Mucosa of descending colon (tissue), 3 donors: ENCODE data around the gene ESRP2. TPM values are rescaled to one million over a fixed set of nuclear protein-coding genes. Genes with fewer than 3 reads are reported as not detected.

Experiments
- ATAC-seq: fragments of 200-7000 bp; cut with Tn5 transposase; one replicate; pipeline ENCODE4 v1.9.1; 2020; ENCODE audit warnings: mild to moderate bottlenecking, moderate library complexity
- DNase-seq, 3 donors: peaks; one replicate each; pipeline ENCODE4 v3.0.0-alpha.2; 2020
- H3K36me3 ChIP-seq: fragments of 200-600 bp; one replicate; pipeline ENCODE4 v1.8.0; 2021; ENCODE audit warnings: low read depth, mild to moderate bottlenecking
- H3K4me1 ChIP-seq: fragments of 200-600 bp; one replicate; pipeline ENCODE4 v1.8.0; 2021; ENCODE audit warnings: low read depth, mild to moderate bottlenecking
- H3K4me3 ChIP-seq: fragments of 200-600 bp; one replicate; pipeline ENCODE4 v1.8.0; 2021; ENCODE audit warnings: mild to moderate bottlenecking
- H3K9me3 ChIP-seq: fragments of 200-600 bp; one replicate; pipeline ENCODE4 v1.8.0; 2021; ENCODE audit warnings: mild to moderate bottlenecking
- intact Hi-C, 2 donors: fragments of 100-400 bp; cut with DNase I in 1 of 2; cut with micrococcal nuclease in 1 of 2; formaldehyde crosslinking; loops; one replicate each; pipeline versions ENCODE4 v1.11.0 to v1.11.1; 2022; cut with DNase I, micrococcal nuclease
- total RNA-seq, 3 donors: library from RNA; stranded (reverse); fragmentation: NEBNext Ultra II Directional in 2 of 3; extraction: Animal tissue kit (Norgen Biotek cat#: 25700) in 2 of 3; gene quantifications; one replicate each; pipeline versions ENCODE4 v1.2.1 to v1.2.4, GENCODE V29; 2021 to 2023
- TF ChIP-seq, protein P1 (sequence below): fragments of 200-600 bp; IDR thresholded peaks from one replicate; pipeline ENCODE4 v1.8.0; 2022; ENCODE audit warnings: antibody characterized with exemption, mild to moderate bottlenecking
- donor health status: DM: no; HTN: no; CAD: no; lungs with moderate emphysema.
- donor health status: DM: no; HTN: no; CAD: no.
- donor health status: DM: no; HTN: yes; CAD: no.

The ESRP2 gene
- total RNA-seq, 3 donors from 2014 or later = 46.6 to 125 (median 94.5) TPM

- peaks cover 3% of the 10 kb centered on the region for H3K36me3 ChIP-seq
- TF ChIP-seq, protein P1, sequence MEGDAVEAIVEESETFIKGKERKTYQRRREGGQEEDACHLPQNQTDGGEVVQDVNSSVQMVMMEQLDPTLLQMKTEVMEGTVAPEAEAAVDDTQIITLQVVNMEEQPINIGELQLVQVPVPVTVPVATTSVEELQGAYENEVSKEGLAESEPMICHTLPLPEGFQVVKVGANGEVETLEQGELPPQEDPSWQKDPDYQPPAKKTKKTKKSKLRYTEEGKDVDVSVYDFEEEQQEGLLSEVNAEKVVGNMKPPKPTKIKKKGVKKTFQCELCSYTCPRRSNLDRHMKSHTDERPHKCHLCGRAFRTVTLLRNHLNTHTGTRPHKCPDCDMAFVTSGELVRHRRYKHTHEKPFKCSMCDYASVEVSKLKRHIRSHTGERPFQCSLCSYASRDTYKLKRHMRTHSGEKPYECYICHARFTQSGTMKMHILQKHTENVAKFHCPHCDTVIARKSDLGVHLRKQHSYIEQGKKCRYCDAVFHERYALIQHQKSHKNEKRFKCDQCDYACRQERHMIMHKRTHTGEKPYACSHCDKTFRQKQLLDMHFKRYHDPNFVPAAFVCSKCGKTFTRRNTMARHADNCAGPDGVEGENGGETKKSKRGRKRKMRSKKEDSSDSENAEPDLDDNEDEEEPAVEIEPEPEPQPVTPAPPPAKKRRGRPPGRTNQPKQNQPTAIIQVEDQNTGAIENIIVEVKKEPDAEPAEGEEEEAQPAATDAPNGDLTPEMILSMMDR = no peak
- no peaks in the 10 kb centered on the region for H3K9me3 ChIP-seq
- no peak overlapping the region for H3K4me3 ChIP-seq
- ATAC-seq (no peak), DNase-seq (peak in 2 of 3 donors; percentile 58 to 62)
- H3K4me1 ChIP-seq = peaks cover 19% of the 10 kb centered on the region
- intact Hi-C loops = no loop called here
These were observed 3.6 kb downstream of the ESRP2 start for GRCh38 chr16:68232335-68232734.

- Histone ChIP-seq H3K9me3 (no peaks in the 10 kb centered on the region), H3K4me3 (no peak overlapping the region), H3K36me3 (peaks cover 6% of the 10 kb centered on the region), H3K4me1 (peaks cover 25% of the 10 kb centered on the region)
- intact Hi-C loops = no loop called here
- no peak for ATAC-seq
- TF ChIP-seq, protein P1 = no peak
- no peak for DNase-seq
These were observed 4.4 kb downstream of the ESRP2 start for GRCh38 chr16:68231384-68232136.

DNA sequence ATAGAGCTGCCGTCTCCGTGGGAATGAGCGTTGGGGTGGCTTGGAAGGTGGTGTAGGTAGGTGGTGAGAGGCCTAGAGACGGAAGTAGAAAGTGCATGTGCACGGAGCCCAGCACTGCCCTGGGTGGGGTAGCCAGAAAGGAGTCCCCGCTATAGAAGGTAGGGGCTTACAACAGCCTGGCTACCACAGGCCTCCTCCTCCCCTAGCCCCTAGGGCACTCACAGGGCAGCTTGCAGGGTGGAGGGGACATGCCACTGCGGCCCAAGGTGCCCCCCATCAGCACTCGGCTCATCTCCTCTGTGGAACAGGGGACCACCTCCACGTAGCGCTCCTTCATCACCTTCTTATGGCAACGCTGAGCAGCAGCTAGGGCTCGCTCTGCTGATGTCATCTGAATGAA lies 5.0 kb downstream of the ESRP2 start:
- intact Hi-C loops = no loop called here
- H3K9me3 ChIP-seq = no peaks in the 10 kb centered on the region
- H3K36me3 ChIP-seq = peaks cover 6% of the 10 kb centered on the region
- DNase-seq (no peak), ATAC-seq (no peak)
- TF ChIP-seq, protein P1 = no peak
- peaks cover 25% of the 10 kb centered on the region for H3K4me1 ChIP-seq
- no peak overlapping the region for H3K4me3 ChIP-seq

DNA sequence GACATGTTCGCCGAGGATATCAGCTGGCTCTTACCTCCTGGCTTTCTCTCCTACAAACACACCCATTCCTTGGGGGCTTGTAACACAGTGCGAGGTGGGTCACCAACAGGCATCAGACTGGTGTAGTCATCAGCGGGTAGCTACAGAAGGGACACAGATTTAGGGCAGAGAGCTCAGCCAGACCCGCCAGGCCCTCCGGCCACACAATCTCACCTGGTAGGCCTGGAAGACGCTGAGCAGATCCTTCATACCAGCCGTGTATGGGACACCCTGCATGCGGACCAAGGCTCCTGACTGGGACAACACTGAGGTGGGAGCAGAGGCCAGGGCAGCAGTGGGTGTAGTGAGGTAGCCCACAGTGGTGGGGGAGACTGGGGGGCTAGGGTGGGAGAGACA lies 5.8 kb downstream of the ESRP2 start:
- peaks cover 6% of the 10 kb centered on the region for H3K36me3 ChIP-seq
- H3K9me3 ChIP-seq = no peaks in the 10 kb centered on the region

DNA sequence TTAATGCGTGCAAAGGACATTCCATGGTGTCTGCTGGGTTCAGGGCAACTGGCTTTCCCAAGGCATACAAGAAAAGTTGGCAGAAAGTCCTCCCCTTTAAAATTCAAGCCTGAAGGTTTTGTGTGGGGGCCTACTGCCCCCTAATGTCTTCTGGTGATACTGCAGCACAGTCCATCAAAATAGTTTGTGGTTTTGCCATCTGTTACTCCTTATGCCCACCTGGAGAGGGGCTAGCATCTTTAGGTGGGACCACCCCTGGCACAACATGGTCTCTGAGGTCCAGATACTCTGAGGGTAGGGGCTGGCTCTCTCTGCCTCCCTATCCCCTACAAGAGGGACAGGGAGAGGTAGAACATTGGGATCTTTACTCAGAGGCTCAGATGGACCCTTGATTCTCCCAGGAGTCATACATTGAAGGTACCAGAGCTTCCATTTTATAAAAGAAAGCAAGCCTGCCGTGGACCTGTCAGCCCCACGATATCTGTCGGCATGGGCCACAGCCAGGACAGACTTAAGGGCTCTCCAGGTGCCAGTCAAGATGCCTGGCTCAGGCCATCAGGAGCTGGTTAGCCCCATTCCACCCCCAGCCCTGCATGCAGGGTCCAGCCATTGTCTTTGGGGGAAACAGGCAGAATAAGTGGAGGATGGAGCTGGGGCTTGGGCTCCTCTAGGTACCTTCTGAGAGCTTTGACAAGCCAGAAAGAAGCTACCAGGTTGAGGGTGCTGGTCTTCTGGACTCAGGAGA lies 6.3 kb downstream of the ESRP2 start:
- H3K4me1 ChIP-seq = peaks cover 25% of the 10 kb centered on the region
- intact Hi-C loops = no loop called here

More for the DNA sequence above, 5.8 kb downstream of the ESRP2 start:
- ATAC-seq (no peak), DNase-seq (no peak)
- TF ChIP-seq, protein P1 = no peak
- intact Hi-C loops = no loop called here
- H3K4me1 ChIP-seq = peaks cover 25% of the 10 kb centered on the region
- no peak overlapping the region for H3K4me3 ChIP-seq

More for the DNA sequence above, 6.3 kb downstream of the ESRP2 start:
- DNase-seq (peak in 1 of 3 donors; percentile 53), ATAC-seq (peak; percentile 12)
- H3K36me3 ChIP-seq = peaks cover 3% of the 10 kb centered on the region
- TF ChIP-seq, protein P1 = peak; percentile 68
- H3K4me3 ChIP-seq = no peak overlapping the region
- H3K9me3 ChIP-seq = no peaks in the 10 kb centered on the region
